Keratinocyte (primary cell): ENCODE measurements around the gene ITPR2. TPM values are rescaled to one million over a fixed set of nuclear protein-coding genes. Genes with fewer than 3 reads are reported as not detected.

Experiments
- DNase-seq: peaks from one replicate; pipeline ENCODE4 v3.0.0-alpha.2; 2011; ENCODE audit warnings: low read depth, missing footprints, low spot score
- FAIRE-seq: peaks from 2 replicates; lab custom pipeline; 2011; peaks lifted over from hg19 to GRCh38; lab: Jason Lieb, UNC
- H2AFZ ChIP-seq: 2 replicates; pipeline ENCODE4 v1.6.0; 2012; ENCODE audit warnings: low read length, control low read depth, inconsistent platforms; ENCODE audit not compliant: control insufficient read depth
- H3K27ac ChIP-seq: 2 replicates; pipeline ENCODE4 v1.5.1; 2011; ENCODE audit warnings: low read length; ENCODE audit not compliant: control insufficient read depth, insufficient read depth
- H3K27me3 ChIP-seq: 3 replicates; pipeline ENCODE4 v1.6.0; 2011; ENCODE audit warnings: low read length; ENCODE audit not compliant: control insufficient read depth, insufficient read depth; ENCODE audit errors: extremely low read depth
- H3K36me3 ChIP-seq, 2 experiments: 2 replicates in 1 of 2; 3 replicates in 1 of 2; pipeline ENCODE4 v1.5.1; 2011; ENCODE audit warnings: low read length in 2 of 2, mild to moderate bottlenecking in 1 of 2; ENCODE audit not compliant: control insufficient read depth in 2 of 2, insufficient read depth in 2 of 2; ENCODE audit errors: extremely low read depth in 1 of 2
- H3K4me1 ChIP-seq: 3 replicates; pipeline ENCODE4 v1.5.1; 2011; ENCODE audit warnings: low read length; ENCODE audit not compliant: control insufficient read depth, insufficient read depth; ENCODE audit errors: extremely low read depth
- H3K4me2 ChIP-seq: 3 replicates; pipeline ENCODE4 v1.6.0; 2011; ENCODE audit warnings: low read depth, low read length; ENCODE audit not compliant: control insufficient read depth, insufficient read depth; ENCODE audit errors: extremely low read depth
- H3K4me3 ChIP-seq, 3 experiments: fragments of 200-600 bp in 1 of 3; sonication (generic) in 1 of 3; 2 replicates in 2 of 3; 3 replicates in 1 of 3; pipeline ENCODE4 v1.5.1; 2011 to 2016; ENCODE audit warnings: low read length in 3 of 3, mild to moderate bottlenecking in 3 of 3, control low read depth in 2 of 3, inconsistent platforms in 1 of 3, low read depth in 1 of 3, mixed read lengths in 1 of 3, mixed run types in 1 of 3, moderate library complexity in 1 of 3; ENCODE audit not compliant: control insufficient read depth in 2 of 3, insufficient read depth in 2 of 3; ENCODE audit errors: extremely low read depth in 1 of 3
- H3K79me2 ChIP-seq: 2 replicates; pipeline ENCODE4 v1.6.0; 2012; ENCODE audit warnings: low read length; ENCODE audit not compliant: control insufficient read depth, insufficient read depth
- H3K9ac ChIP-seq: 3 replicates; pipeline ENCODE4 v1.6.0; 2011; ENCODE audit warnings: low read length; ENCODE audit not compliant: control insufficient read depth, insufficient read depth; ENCODE audit errors: extremely low read depth
- H3K9me1 ChIP-seq: 3 replicates; pipeline ENCODE4 v1.6.0; 2011; ENCODE audit warnings: low read length; ENCODE audit not compliant: control insufficient read depth, insufficient read depth; ENCODE audit errors: extremely low read depth
- H3K9me3 ChIP-seq: 2 replicates; pipeline ENCODE4 v1.5.1; 2012; ENCODE audit warnings: low read depth, low read length; ENCODE audit not compliant: control insufficient read depth
- H4K20me1 ChIP-seq: 3 replicates; pipeline ENCODE4 v1.6.0; 2011; ENCODE audit warnings: low read length; ENCODE audit not compliant: control insufficient read depth, insufficient read depth; ENCODE audit errors: extremely low read depth
- EZH2 ChIP-seq: IDR thresholded peaks from one replicate; pipeline ENCODE4 v1.6.1; 2012; ENCODE audit warnings: inconsistent platforms, mild to moderate bottlenecking, low read length, moderate library complexity
- dilution Hi-C: fragments of 300-500 bp; cut with MboI; formaldehyde crosslinking; loops from one replicate; pipeline ENCODE4 v1.7.0; 2020; ENCODE audit warnings: low sequenced_read_pairs; ENCODE audit not compliant: extremely low pct_ligation_motif_present
- polyA plus RNA-seq, 5 experiments: library from polyadenylated mRNA; depleted of rRNA in 3 of 5; stranded (reverse) in 3 of 5; stranded (forward) in 1 of 5; unstranded in 1 of 5; fragments of >200 nt; gene quantifications; 1 replicate in 1 of 5; 2 replicates in 3 of 5; 3 replicates in 1 of 5; pipeline versions ENCODE4 v1.2.1 to v1.2.3, GENCODE V29; 2011 to 2012; ENCODE audit warnings: missing spikeins in 2 of 5, low read depth in 1 of 5, low replicate concordance in 1 of 5
- TF ChIP-seq, protein P1 (sequence below), 3 experiments: IDR thresholded peaks in 1 of 3; conservative IDR thresholded peaks in 1 of 3; optimal IDR thresholded peaks in 1 of 3; 2 replicates in 2 of 3; 3 replicates in 1 of 3; pipeline versions ENCODE3 to v1.5.1; 2011; ENCODE audit warnings: low read length in 3 of 3, mild to moderate bottlenecking in 3 of 3, moderate library complexity in 2 of 3, control low read depth in 1 of 3, inconsistent platforms in 1 of 3; ENCODE audit not compliant: insufficient read depth in 2 of 3; ENCODE audit errors: extremely low read depth in 1 of 3

The ITPR2 gene
- polyA plus RNA-seq, 1 donor (not counting 4 experiments of a cell fraction or from before 2014, with no cell fraction given), result 7.6 TPM

DNA sequence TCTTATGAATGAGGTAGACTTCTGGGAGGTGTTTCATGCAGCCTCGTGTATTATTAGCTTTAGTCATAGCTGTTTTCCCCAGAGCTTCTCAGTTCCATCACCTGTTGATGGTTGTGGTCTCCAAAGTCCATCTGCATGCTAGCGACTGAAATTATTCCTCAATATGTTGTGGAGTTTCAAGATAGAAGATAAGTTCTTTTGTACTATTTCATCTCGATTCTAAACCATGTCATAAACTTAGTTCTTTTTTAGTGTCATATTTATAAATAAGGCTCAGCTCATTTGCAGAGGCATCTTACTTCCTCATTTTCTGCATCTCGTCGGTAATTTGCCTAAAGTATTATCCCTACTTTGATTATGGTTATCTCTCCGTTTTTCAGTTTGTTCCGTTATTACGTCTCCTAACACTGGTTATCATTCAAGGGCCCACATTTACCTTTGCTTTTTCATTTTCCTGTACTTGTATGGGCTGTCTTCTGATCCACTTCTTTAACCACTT lies 119.1 kb downstream of the ITPR2 start:
- TF ChIP-seq, protein P1, sequence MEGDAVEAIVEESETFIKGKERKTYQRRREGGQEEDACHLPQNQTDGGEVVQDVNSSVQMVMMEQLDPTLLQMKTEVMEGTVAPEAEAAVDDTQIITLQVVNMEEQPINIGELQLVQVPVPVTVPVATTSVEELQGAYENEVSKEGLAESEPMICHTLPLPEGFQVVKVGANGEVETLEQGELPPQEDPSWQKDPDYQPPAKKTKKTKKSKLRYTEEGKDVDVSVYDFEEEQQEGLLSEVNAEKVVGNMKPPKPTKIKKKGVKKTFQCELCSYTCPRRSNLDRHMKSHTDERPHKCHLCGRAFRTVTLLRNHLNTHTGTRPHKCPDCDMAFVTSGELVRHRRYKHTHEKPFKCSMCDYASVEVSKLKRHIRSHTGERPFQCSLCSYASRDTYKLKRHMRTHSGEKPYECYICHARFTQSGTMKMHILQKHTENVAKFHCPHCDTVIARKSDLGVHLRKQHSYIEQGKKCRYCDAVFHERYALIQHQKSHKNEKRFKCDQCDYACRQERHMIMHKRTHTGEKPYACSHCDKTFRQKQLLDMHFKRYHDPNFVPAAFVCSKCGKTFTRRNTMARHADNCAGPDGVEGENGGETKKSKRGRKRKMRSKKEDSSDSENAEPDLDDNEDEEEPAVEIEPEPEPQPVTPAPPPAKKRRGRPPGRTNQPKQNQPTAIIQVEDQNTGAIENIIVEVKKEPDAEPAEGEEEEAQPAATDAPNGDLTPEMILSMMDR (optimal IDR thresholded peaks at IDR 0.05 in 1 of 3, IDR thresholded peaks at IDR 0.05 in 1 of 3, conservative IDR thresholded peaks at IDR 0.05 in 1 of 3; ENCODE audit: extremely low read depth in 1 of 3, insufficient read depth in 2 of 3, low read length in 3 of 3), result no peak
- no peak for TF ChIP-seq EZH2
- no peaks in the 10 kb centered on the region for H4K20me1 ChIP-seq
- DNase-seq (no peak), FAIRE-seq (no peak)
- dilution Hi-C loops, result no loop called here
- no peak overlapping the region for H3K27ac ChIP-seq
- no peak overlapping the region for H3K4me2 ChIP-seq
- no peaks in the 10 kb centered on the region for H3K9me1 ChIP-seq
- no peaks in the 10 kb centered on the region for H3K9me3 ChIP-seq
- no peaks in the 10 kb centered on the region for H3K4me1 ChIP-seq
- H3K36me3 ChIP-seq, result peaks cover 0 to 5% of the 10 kb centered on the region in 2 experiments
- H3K9ac ChIP-seq, result no peak overlapping the region
- no peaks in the 10 kb centered on the region for H3K79me2 ChIP-seq
- H2AFZ ChIP-seq, result no peak overlapping the region
- no peak overlapping the region for H3K4me3 ChIP-seq
- no peaks in the 10 kb centered on the region for H3K27me3 ChIP-seq

DNA sequence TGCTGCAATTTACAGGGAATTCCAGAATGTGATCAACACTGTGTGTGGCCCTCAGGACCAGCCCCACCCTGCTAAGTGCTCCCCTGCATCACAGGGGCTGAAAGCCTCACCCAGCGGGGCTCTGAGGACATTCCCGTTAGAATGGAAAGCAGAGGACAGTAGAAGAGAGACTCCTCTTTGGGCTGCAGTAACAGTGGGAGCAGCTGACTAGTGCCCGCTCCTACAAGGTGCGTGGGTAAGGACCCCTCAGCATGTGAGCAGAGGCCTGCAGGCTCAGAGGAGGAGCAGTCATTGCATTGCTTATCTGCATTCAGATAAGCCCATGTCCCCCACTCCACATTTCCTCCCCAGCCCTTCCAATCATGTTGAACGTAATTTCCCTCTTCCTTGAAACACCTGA lies 120.1 kb downstream of the ITPR2 start:
- H4K20me1 ChIP-seq, result no peaks in the 10 kb centered on the region
- FAIRE-seq, result no peak
- dilution Hi-C loops, result no loop called here

More for the DNA sequence above, 120.1 kb downstream of the ITPR2 start:
- H3K9ac ChIP-seq, result no peak overlapping the region
- H3K9me3 ChIP-seq, result no peaks in the 10 kb centered on the region
- no peaks in the 10 kb centered on the region for H3K4me1 ChIP-seq
- no peaks in the 10 kb centered on the region for H3K9me1 ChIP-seq
- DNase-seq, result no peak
- H3K79me2 ChIP-seq, result no peaks in the 10 kb centered on the region
- no peak overlapping the region for H2AFZ ChIP-seq
- H3K4me2 ChIP-seq, result no peak overlapping the region
- peaks cover 0 to 5% of the 10 kb centered on the region in 2 experiments for H3K36me3 ChIP-seq
- H3K27ac ChIP-seq, result no peak overlapping the region
- no peaks in the 10 kb centered on the region for H3K27me3 ChIP-seq
- TF ChIP-seq, protein P1 (optimal IDR thresholded peaks at IDR 0.05 in 1 of 3, IDR thresholded peaks at IDR 0.05 in 1 of 3, conservative IDR thresholded peaks at IDR 0.05 in 1 of 3; ENCODE audit: extremely low read depth in 1 of 3, insufficient read depth in 2 of 3, low read length in 3 of 3), result no peak
- no peak for TF ChIP-seq EZH2
- H3K4me3 ChIP-seq, result no peak overlapping the region
